RWPE1 (cell line): ENCODE measurements around the gene ULK1.

Source experiments
- CTCF ChIA-PET: fragments of 350-600 bp; sonication (Branson Sonifier 250); formaldehyde crosslinking; extraction: SDS; loops from one replicate; lab custom pipeline; 2021; lab: Yijun Ruan, JAX
- POLR2A ChIA-PET: fragments of 400-600 bp; formaldehyde crosslinking; extraction: SDS; loops from one replicate; lab custom pipeline; 2020; ENCODE audit warnings: antibody characterized with exemption; ENCODE audit not compliant: low non-redundant PET; lab: Yijun Ruan, JAX
- DNase-seq: peaks from one replicate; pipeline ENCODE4 v3.0.0; 2012; ENCODE audit warnings: low spot score
- H3K27ac ChIP-seq: fragments of 450-650 bp; 2 replicates; pipeline ENCODE4 v1.5.1; 2017
- TF ChIP-seq, protein P1 (sequence below): fragments of 450-650 bp; conservative IDR thresholded peaks from 2 replicates; pipeline ENCODE4 v1.5.1; 2017; ENCODE audit warnings: low read depth, mild to moderate bottlenecking

The ULK1 gene

DNA sequence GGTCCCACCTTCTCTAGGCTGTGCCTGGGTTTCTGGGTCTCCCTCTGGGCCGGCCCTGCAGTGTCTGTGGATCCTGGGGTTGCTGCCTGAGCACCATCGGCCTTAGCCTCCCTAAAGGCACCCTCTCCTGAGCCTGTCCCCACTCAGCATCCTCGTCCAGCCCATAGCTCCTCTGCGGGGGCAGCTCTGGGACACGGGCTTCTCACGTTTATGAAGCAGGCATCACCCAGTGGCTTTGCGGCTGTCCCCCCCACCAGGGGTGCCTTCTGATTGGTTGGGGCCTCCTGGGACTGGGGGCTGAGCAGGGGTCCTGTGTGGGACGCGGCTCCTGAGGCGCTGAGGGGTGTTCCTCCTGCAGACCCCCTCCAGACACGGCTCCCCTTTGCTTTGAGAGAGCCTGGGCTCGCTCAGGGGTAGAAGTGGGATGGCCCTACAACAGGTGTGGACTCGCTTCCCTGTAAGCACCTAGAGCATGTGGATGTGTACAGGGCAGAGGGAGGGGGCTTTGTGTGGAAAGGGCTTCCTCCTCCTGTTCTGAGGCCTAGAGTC is 10.7 kb downstream of the ULK1 start:
- POLR2A ChIA-PET, result no interaction called here
- CTCF ChIA-PET, result no interaction called here
- peak overlapping the region; percentile 96 for H3K27ac ChIP-seq

GRCh38 chr12:131905630-131906091 is 11.2 kb downstream of the ULK1 start:
- no peak for DNase-seq
- TF ChIP-seq, protein P1, sequence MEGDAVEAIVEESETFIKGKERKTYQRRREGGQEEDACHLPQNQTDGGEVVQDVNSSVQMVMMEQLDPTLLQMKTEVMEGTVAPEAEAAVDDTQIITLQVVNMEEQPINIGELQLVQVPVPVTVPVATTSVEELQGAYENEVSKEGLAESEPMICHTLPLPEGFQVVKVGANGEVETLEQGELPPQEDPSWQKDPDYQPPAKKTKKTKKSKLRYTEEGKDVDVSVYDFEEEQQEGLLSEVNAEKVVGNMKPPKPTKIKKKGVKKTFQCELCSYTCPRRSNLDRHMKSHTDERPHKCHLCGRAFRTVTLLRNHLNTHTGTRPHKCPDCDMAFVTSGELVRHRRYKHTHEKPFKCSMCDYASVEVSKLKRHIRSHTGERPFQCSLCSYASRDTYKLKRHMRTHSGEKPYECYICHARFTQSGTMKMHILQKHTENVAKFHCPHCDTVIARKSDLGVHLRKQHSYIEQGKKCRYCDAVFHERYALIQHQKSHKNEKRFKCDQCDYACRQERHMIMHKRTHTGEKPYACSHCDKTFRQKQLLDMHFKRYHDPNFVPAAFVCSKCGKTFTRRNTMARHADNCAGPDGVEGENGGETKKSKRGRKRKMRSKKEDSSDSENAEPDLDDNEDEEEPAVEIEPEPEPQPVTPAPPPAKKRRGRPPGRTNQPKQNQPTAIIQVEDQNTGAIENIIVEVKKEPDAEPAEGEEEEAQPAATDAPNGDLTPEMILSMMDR, result no peak
- peak overlapping the region; percentile 96 for H3K27ac ChIP-seq
- CTCF ChIA-PET, result interaction anchor here (1.2 kb wide), 1 partner anchor 54 kb away, joined by 3 read pairs; no protein-coding TSS in a partner anchor
- POLR2A ChIA-PET, result no interaction called here

More for the DNA sequence above, 10.7 kb downstream of the ULK1 start:
- DNase-seq, result no peak
- TF ChIP-seq, protein P1, result no peak

GRCh38 chr12:131907379-131908091 is 13.1 kb downstream of the ULK1 start:
- CTCF ChIA-PET, result interaction anchor here (0.7 kb wide), 1 partner anchor 73 kb away, joined by 6 read pairs; no protein-coding TSS in a partner anchor
- POLR2A ChIA-PET, result no interaction called here
- TF ChIP-seq, protein P1, result no peak
- H3K27ac ChIP-seq, result no peak overlapping the region
- no peak for DNase-seq

GRCh38 chr12:131908092-131909080 is 14.0 kb downstream of the ULK1 start:
- CTCF ChIA-PET, result interaction anchor here (0.7 kb wide), 1 partner anchor 72 kb away, joined by 6 read pairs; no protein-coding TSS in a partner anchor
- no peak overlapping the region for H3K27ac ChIP-seq
- TF ChIP-seq, protein P1, result no peak
- no peak for DNase-seq
- POLR2A ChIA-PET, result no interaction called here

GRCh38 chr12:131909081-131909751 is 14.8 kb downstream of the ULK1 start:
- POLR2A ChIA-PET, result no interaction called here
- TF ChIP-seq, protein P1, result no peak
- DNase-seq, result no peak
- H3K27ac ChIP-seq, result peak overlapping the region; percentile 68; the same call in 1 of the 2 replicates
- CTCF ChIA-PET, result no interaction called here
